Thyroid gland (tissue), 4 donors: Measurements from ENCODE around the gene GALNT18.

Experiments used
- CTCF ChIP-seq, 6 experiments: fragments of 200-600 bp in 3 of 6; fragments of 450-650 bp in 3 of 6; sonication (generic) in 3 of 6; IDR thresholded peaks; one replicate each; pipeline ENCODE4 v1.5.1; 2016 to 2019; ENCODE audit warnings: antibody characterized with exemption in 6 of 6, mild to moderate bottlenecking in 2 of 6, inconsistent platforms in 1 of 6, moderate library complexity in 1 of 6
- POLR2A ChIP-seq, 2 donors: fragments of 450-650 bp; IDR thresholded peaks; one replicate each; pipeline ENCODE4 v1.6.1; 2017; ENCODE audit warnings: antibody characterized with exemption in 2 of 2, mild to moderate bottlenecking in 2 of 2, moderate library complexity in 1 of 2

- no peak for TF ChIP-seq CTCF (IDR thresholded peaks at IDR 0.05)
- no peak for TF ChIP-seq POLR2A (IDR thresholded peaks at IDR 0.05)
These were observed 143.9 kb downstream of the GALNT18 start for GRCh38 chr11:11477695-11478420.
